Kidney (tissue), 14 donors: ENCODE measurements around the gene VGLL2. TPM values are rescaled to one million over a fixed set of nuclear protein-coding genes. Genes with fewer than 3 reads are reported as not detected.

Source experiments
- DNase-seq, 5 donors: peaks; one replicate each; pipeline ENCODE4 v3.0.0-alpha.2; 2013 to 2020
- FAIRE-seq: peaks from 2 replicates; lab custom pipeline; 2012; peaks lifted over from hg19 to GRCh38; lab: Jason Lieb, UNC
- H3K27ac ChIP-seq, 2 donors: one replicate each; pipeline ENCODE4 v1.7.0; 2013; ENCODE audit warnings: low read depth in 2 of 2, low read length in 2 of 2, inconsistent platforms in 1 of 2
- H3K27me3 ChIP-seq: one replicate; pipeline ENCODE4 v1.7.1; 2013; ENCODE audit warnings: low read length, inconsistent platforms; ENCODE audit not compliant: control insufficient read depth, insufficient read depth
- H3K36me3 ChIP-seq, 3 donors: one replicate each; pipeline versions ENCODE4 v1.7.0 to v1.7.1; 2013; ENCODE audit warnings: low read length in 3 of 3, control low read depth in 1 of 3, inconsistent platforms in 1 of 3; ENCODE audit not compliant: insufficient read depth in 3 of 3, control insufficient read depth in 2 of 3
- H3K4me1 ChIP-seq, 3 donors: one replicate each; pipeline versions ENCODE4 v1.7.0 to v1.7.1; 2013; ENCODE audit warnings: low read length in 3 of 3, inconsistent platforms in 1 of 3, low read depth in 1 of 3; ENCODE audit not compliant: control insufficient read depth in 2 of 3, insufficient read depth in 2 of 3
- H3K4me3 ChIP-seq, 3 donors: one replicate each; pipeline versions ENCODE4 v1.7.0 to v1.8.1; 2013; ENCODE audit warnings: low read length in 3 of 3, control low read depth in 1 of 3, inconsistent platforms in 1 of 3
- H3K9ac ChIP-seq, 3 donors: one replicate each; pipeline versions ENCODE4 v1.7.0 to v1.7.1; 2013; ENCODE audit warnings: low read length in 3 of 3, control low read depth in 1 of 3, inconsistent platforms in 1 of 3
- H3K9me3 ChIP-seq, 3 donors: one replicate each; pipeline versions ENCODE4 v1.7.0 to v1.7.1; 2013; ENCODE audit warnings: low read length in 3 of 3, control low read depth in 1 of 3, inconsistent platforms in 1 of 3; ENCODE audit not compliant: control insufficient read depth in 2 of 3, insufficient read depth in 1 of 3
- CTCF ChIP-seq: IDR thresholded peaks from 3 replicates; pipeline ENCODE4 v1.5.1; 2012; ENCODE audit warnings: mild to moderate bottlenecking, moderate library complexity, borderline replicate concordance; ENCODE audit not compliant: insufficient read depth; ENCODE audit errors: extremely low read depth
- intact Hi-C: fragments of 100-400 bp; cut with DNase I; formaldehyde crosslinking; loops from one replicate; pipeline ENCODE4 v1.11.1; 2022
- polyA plus RNA-seq: library from polyadenylated mRNA; stranded (reverse); fragments of 350-450 nt; fragmentation: Illumina TruSeq; extraction: RNeasy Lipid Tissue Mini Kit (QIAGEN cat#74804); gene quantifications from one replicate; pipeline ENCODE4 v1.2.3, GENCODE V29; 2014; ENCODE audit warnings: low read depth, low replicate concordance; ENCODE audit not compliant: insufficient read depth
- total RNA-seq: library from RNA; stranded (reverse); fragmentation: NEBNext Ultra II Directional; extraction: Animal tissue kit (Norgen Biotek cat#: 25700); gene quantifications from one replicate; pipeline ENCODE4 v1.2.1, GENCODE V29; 2021
- donor health status: control.
- donor health status: control.
- donor health status: control.
- donor health status: control.
- donor health status: control.
- donor health status: DM: yes; HTN: yes; CAD: no.
- donor health status: Normal renal cell carcinoma (clear cell type).

Gene VGLL2
- total and polyA plus RNA-seq, 2 donors from 2014 or later: not detected

GRCh38 chr6:117307655-117308054 is 42.3 kb downstream of the VGLL2 start:
- Histone ChIP-seq H3K4me1 (peaks cover 0 to 3% (median 0%) of the 10 kb centered on the region in 3 donors), H3K4me3 (no peak overlapping the region), H3K9ac (no peak overlapping the region), H3K27ac (no peak overlapping the region), H3K9me3 (no peaks in the 10 kb centered on the region), H3K36me3 (no peaks in the 10 kb centered on the region), H3K27me3 (no peaks in the 10 kb centered on the region)
- no peak for DNase-seq
- no peak for TF ChIP-seq CTCF
- intact Hi-C loops: no loop called here
- FAIRE-seq: no peak

- Histone ChIP-seq H3K4me1 (peaks cover 0 to 3% (median 0%) of the 10 kb centered on the region in 3 donors), H3K36me3 (no peaks in the 10 kb centered on the region), H3K4me3 (no peak overlapping the region), H3K27me3 (no peaks in the 10 kb centered on the region), H3K9ac (no peak overlapping the region), H3K27ac (no peak overlapping the region), H3K9me3 (no peaks in the 10 kb centered on the region)
- FAIRE-seq (no peak), DNase-seq (no peak)
- TF ChIP-seq CTCF: no peak
- intact Hi-C loops: no loop called here
Observed at GRCh38 chr6:117309069-117309468, 43.7 kb downstream of the VGLL2 start.

- Histone ChIP-seq H3K36me3 (no peaks in the 10 kb centered on the region), H3K9me3 (no peaks in the 10 kb centered on the region), H3K4me3 (no peak overlapping the region), H3K27me3 (no peaks in the 10 kb centered on the region), H3K9ac (no peak overlapping the region), H3K4me1 (peaks cover 0 to 3% (median 0%) of the 10 kb centered on the region in 3 donors), H3K27ac (no peak overlapping the region)
- no peak for DNase-seq
- FAIRE-seq: no peak
- intact Hi-C loops: no loop called here
- TF ChIP-seq CTCF: no peak
Observed at GRCh38 chr6:117309611-117310010, 44.3 kb downstream of the VGLL2 start.

GRCh38 chr6:117311310-117311709 is 46.0 kb downstream of the VGLL2 start:
- Histone ChIP-seq H3K4me1 (peaks cover 0 to 2% (median 0%) of the 10 kb centered on the region in 3 donors), H3K27me3 (no peaks in the 10 kb centered on the region), H3K36me3 (no peaks in the 10 kb centered on the region), H3K27ac (no peak overlapping the region), H3K4me3 (no peak overlapping the region), H3K9ac (no peak overlapping the region), H3K9me3 (no peaks in the 10 kb centered on the region)
- intact Hi-C loops: no loop called here
- DNase-seq: no peak
- no peak for FAIRE-seq
- TF ChIP-seq CTCF: no peak
